T-helper 9 cell (primary cell): ENCODE measurements around the gene RTKN.
"Not testable (repeated sequence)": the region's sequence is repeated elsewhere in the genome, so short reads cannot be mapped to it uniquely, and the experiment has no call there.

Experiments used
- DNase-seq: peaks from one replicate; pipeline ENCODE4 v3.0.0-alpha.2; 2020

The RTKN gene

DNA sequence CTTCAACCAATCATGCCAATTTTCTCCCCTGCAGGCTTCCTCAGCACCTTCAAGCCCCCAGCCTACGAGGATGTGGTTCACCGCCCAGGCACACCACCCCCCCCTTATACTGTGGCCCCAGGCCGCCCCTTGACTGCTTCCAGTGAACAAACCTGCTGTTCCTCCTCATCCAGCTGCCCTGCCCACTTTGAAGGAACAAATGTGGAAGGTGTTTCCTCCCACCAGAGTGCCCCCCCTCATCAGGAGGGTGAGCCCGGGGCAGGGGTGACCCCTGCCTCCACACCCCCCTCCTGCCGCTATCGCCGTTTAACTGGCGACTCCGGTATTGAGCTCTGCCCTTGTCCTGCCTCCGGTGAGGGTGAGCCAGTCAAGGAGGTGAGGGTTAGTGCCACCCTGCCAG lies 18.4 kb upstream of the RTKN start:
- not testable (repeated sequence) for DNase-seq

DNA sequence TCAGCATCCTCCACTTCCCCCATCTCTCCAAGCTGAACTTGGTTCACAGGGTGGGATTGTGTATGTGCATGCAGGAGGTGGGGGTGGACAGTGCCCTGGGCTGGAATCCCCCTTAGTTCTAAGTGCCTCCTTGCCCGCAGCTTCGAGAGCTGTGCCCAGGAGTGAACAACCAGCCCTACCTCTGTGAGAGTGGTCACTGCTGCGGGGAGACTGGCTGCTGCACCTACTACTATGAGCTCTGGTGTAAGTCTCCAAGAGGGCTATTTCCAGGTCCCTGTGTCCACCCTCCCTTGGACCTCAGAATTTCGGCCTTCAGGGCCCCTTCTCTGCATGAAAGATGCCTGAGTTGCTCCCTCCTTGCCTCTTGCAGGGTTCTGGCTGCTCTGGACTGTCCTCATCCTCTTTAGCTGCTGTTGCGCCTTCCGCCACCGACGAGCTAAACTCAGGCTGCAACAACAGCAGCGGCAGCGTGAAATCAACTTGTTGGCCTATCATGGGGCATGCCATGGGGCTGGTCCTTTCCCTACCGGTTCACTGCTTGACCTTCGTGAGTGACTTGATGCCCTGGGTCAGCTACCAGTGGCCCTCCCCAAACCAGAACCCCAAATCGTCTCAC lies 17.9 kb upstream of the RTKN start:
- not testable (repeated sequence) for DNase-seq

GRCh38 chr2:74458938-74459363 lies 17.2 kb upstream of the RTKN start:
- no peak for DNase-seq

GRCh38 chr2:74458132-74458937 lies 16.6 kb upstream of the RTKN start, which contains the start of gene WBP1:
TSS of gene WBP1 (plus strand) at chr2:74458438. CDS start at chr2:74458603, 165 bp downstream.
- peak; percentile 96 for DNase-seq

GRCh38 chr2:74457549-74458131 lies 15.9 kb upstream of the RTKN start:
- peak; percentile 72 for DNase-seq

DNA sequence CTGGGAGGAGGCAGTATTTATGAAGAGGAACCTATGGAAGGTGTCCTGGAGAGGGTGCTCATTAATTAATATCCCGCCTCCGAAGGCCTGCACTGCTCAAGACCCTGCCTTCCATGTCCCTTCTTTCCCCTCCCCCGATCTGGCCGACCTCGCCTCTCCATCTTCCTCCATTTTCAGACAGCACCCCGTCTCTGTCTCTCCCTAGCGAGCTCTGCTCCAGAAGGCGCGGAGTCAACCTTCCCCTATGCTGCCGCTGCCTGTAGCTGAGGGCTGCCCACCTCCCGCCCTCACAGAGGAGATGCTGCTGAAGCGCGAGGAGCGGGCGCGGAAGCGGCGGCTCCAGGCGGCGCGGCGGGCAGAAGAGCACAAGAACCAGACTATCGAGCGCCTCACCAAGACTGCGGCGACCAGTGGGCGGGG lies 15.4 kb upstream of the RTKN start:
- no peak for DNase-seq

- DNase-seq = peak; percentile 92
Observed at GRCh38 chr2:74454654-74455511, 13.1 kb upstream of the RTKN start, which contains the start of gene INO80B. TSS of gene INO80B (plus strand) at chr2:74455087. CDS start at chr2:74455117, 30 bp downstream.

DNA sequence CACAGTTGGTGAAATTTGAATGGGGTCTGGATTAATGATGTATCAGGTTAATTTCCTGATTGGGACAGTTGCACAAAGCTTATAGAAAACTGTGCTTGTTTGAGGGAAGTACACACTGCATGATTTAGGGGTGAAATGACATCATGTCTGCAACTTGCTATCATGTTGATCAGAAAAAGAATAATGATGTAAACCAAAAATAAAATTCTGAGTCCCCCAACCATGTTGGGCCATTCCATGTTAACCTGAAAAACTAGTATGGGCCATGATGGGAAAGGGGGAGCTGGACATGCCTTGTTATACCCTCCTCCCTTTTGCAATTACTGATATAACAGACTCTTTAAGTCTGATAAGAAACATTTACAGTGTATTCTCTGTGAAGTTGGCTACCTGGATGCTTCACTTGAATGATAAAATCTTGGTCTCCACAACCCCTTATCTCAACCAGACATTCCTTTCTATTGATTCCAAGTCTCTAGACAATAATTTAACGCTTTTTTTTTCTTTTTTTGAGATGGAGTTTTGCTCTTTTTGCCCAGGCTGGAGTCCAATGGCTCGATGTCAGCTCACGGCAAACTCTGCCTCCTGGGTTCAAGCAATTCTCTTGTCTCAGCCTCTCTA lies 8.9 kb upstream of the RTKN start:
- no peak for DNase-seq

DNA sequence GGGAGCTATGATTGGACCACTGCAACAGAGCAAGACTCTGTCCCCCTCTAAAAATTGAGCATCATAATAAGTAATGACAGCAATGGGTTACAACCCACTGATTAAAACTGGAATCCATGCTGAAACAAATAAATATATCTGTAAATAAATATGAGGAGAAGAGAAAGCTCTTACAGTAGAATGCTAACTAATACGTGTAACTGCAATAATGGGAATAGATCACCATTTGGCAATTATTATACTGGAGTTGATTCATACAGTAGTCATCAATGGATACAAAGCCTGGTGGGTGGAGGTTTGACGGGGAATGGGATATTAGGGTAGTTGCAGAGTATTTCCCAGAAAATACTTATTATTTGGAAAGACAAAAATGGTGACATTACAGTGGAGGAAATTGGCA lies 7.0 kb upstream of the RTKN start:
- no peak for DNase-seq

GRCh38 chr2:74447230-74447999 lies 5.7 kb upstream of the RTKN start:
- no peak for DNase-seq

DNA sequence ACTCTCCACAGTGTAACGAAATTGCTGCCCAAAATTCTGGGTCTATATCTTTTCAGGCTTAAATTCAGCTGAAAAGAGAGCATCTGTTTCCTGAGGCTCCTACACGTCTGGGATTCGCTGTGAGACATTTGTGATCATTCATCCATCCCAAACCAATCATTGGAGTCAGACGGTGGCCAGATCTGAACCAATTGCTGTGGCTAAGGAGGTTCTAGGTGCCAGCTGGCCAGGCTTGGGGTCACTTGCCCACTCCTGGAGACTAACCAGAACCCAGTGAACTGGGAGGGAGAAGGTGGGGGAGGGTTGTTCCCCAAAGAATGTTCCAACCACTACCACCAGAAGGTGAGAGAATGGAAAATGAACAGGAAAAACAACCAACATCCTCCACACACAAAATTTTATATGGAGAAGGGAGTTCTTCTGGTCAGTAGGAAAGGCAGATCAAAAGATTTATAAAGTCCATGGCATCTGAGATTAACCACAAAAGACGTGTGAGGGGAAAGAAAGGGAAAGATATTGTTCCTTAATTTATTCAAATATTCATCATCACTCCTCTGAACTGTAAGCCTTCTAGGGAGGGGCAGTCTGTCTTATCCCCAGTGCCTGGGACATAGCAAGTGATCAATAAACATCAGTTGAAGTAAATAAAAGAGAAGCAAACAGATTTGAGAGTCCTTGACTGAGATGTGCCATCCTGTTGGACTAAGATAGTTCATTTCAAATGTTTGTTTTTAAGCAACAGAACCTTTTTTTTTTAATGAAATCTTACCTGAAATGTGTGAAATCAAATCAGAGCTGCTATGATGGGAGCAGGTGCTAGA lies 3.0 kb upstream of the RTKN start:
- no peak for DNase-seq

DNA sequence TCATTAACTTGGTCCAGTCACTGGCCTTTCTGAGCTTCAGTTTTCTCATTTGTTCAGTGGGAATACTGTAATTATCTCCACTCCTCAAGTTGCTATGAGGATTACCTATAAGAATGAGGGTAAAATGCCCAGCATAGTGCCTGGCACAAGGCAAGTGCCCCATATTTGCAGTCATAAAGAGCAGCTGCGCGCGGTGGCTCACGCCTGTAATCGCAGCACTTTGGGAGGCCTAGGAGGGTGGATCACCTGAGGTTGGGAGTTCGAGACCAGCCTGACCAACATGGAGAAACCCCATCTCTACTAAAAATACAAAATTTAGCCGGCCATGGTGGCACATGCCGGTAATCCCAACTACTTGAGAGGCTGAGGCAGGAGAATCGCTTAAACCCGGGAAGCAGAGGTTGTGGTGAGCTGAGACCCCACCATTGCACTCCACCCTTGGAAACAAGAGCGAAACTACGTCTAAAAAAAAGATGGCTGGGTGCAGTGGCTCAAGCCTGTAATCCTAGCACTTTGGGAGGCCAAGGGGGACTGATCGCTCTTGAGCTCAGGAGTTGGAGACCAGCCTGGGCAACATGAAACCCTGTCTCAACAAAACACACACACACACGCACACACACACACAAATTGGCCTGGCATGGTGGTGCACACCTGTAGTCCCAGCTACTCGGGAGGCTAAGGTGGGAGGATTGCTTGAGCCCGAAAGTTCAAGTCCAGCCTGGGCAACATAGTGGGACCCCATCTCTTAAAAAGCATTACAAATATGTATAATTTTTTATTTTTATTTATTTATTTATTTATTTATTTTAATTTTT lies 953 bp upstream of the RTKN start:
- DNase-seq = not testable (repeated sequence)

GRCh38 chr2:74441170-74441689 lies 507 bp downstream of the RTKN start:
- DNase-seq = no peak

- DNase-seq = no peak
Observed at GRCh38 chr2:74440378-74441169, 1.2 kb downstream of the RTKN start.

- no peak for DNase-seq
Observed at GRCh38 chr2:74439803-74440377, 1.8 kb downstream of the RTKN start.

GRCh38 chr2:74439373-74439772 lies 2.4 kb downstream of the RTKN start:
- DNase-seq = no peak

GRCh38 chr2:74438248-74438647 lies 3.5 kb downstream of the RTKN start:
- DNase-seq = no peak
